GM19025 (cell line): ENCODE data around the gene HECTD1.
"Not testable (repeated sequence)": the region's sequence is repeated elsewhere in the genome, so short reads cannot be mapped to it uniquely, and the experiment has no call there.

Experiments used
- ATAC-seq: cut with Tn5 transposase; IDR thresholded peaks from one replicate; pipeline ENCODE4 v1.9.1; 2021; ENCODE audit warnings: mild to moderate bottlenecking, low read depth, moderate library complexity; ENCODE audit not compliant: unreplicated experiment

HECTD1 gene

DNA sequence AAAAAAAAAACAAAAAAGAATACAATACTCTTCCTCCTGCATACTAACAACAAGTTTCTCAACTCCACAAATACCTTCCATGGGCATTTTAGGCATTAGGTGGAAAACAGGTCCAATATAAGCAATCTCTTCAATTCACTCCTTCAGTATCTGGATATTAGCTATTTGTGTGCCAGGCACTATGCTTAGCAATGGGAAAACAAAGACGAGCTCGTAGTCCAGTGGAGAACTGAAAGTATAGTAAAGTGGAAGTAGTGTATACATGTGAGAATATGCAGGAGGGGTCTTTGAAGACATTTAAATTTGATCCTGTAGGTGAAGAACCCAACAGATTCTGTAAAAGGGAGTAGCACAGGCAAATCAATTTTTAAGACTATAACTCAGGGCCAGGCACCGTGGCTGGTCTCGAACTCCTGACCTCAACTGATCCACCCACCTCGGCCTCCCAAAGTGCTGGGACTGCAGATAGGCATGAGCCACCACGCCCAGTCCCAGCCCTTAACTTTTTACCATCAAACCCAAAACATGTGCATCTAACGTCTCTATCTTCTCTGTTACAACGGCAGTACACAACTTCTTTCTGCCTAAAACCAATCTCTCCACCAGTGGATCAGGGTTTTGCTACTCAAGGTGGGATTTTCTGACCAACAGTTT lies 10.6 kb downstream of the HECTD1 start:
- no peak for ATAC-seq

DNA sequence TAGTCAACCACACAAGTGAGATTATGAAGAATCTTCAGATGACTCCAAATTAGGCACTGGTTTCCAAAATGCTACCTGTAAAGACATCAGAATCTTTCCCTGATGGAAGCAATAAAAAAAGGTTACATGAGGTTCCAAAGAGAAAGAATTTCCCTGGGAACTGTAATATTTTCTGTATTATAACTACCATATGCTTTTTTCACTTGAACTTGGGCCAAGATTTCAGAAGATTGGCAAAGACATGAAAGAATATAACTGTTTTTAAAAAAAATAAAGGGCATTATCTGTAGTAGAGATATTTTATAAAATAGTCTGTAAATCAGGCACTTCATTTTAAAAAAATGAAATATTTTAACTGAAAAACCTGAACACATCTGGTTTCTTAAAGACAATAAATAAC lies 12.9 kb downstream of the HECTD1 start:
- ATAC-seq, result no peak

DNA sequence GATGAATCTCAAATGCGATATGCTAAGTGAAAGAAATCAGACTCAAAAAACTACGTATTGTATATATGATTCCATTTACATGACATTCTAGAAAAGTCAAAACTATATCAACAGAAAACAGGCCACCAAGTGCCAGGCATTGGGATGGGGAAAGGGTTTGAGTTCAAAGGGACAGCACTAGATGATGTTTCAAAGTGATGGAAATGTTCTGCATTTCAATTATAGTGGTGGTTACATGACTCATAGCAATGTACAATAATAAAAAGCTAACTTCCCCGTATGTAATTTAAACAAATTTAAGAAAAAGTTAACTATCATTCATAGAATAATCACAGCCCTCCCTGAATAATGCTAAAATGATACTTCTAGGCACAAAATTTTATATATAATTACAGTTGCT lies 13.5 kb downstream of the HECTD1 start:
- ATAC-seq, result no peak

DNA sequence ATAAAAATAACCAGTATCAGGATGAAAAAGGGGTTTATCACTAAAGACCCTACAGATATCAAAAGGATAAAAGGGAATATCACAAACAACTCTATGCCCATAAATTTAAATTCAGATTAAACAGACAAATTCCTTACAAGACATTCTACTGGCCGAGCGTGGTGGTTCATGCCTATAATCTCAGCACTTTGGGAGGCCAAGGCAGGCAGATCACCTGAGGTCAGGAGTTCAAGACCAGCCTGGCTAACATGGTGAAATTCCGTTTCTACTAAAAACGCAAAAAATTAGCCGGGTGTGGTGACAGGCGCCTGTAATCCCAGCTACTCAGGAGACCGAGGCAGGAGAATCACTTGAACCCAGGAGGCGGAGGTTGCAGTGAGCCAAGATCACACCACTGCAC lies 15.0 kb downstream of the HECTD1 start:
- ATAC-seq, result not testable (repeated sequence)

DNA sequence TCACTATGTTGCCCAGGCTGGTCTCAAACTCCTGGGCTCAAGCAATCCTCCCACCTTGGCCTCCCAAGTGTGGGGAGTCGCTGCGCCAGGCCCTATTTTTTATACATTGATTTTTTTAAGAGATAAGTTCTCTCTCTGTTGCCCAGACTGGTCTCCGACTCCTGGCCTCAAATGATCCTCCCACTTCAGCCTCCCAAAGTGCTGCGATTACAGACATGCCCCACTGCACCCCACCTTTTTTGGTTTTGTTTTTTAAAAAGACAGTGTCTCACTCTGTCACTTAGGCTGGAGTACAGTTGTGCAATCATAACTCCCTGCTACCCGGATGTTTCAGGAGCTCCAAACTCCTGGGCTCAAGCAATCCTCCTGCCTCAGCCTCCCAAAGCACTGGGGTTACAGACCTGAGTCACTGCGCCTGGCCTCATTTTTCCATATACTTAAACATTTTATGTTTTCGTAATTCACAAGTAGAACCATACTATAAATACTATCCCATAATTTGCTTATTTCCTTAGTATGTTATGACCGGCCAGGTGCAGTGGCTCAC lies 16.8 kb downstream of the HECTD1 start:
- ATAC-seq, result no peak

DNA sequence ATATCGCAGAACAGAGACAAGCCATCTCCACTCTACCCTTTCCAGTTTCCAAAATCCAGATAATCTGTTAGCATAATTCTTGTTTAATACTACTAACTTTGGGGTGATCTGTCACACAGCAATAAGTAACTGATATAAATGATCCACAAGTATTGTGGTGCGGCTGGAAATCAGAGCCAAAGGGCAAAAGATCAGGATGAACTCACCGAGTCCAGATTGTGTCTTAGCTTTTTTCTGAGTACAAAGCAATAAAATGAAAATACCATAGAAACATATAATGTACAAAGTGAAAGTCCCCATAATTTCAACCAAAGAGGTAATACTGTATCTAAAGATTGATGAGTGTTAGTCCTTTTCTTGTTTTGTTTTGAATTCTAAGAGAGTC lies 17.4 kb downstream of the HECTD1 start:
- ATAC-seq, result no peak

DNA sequence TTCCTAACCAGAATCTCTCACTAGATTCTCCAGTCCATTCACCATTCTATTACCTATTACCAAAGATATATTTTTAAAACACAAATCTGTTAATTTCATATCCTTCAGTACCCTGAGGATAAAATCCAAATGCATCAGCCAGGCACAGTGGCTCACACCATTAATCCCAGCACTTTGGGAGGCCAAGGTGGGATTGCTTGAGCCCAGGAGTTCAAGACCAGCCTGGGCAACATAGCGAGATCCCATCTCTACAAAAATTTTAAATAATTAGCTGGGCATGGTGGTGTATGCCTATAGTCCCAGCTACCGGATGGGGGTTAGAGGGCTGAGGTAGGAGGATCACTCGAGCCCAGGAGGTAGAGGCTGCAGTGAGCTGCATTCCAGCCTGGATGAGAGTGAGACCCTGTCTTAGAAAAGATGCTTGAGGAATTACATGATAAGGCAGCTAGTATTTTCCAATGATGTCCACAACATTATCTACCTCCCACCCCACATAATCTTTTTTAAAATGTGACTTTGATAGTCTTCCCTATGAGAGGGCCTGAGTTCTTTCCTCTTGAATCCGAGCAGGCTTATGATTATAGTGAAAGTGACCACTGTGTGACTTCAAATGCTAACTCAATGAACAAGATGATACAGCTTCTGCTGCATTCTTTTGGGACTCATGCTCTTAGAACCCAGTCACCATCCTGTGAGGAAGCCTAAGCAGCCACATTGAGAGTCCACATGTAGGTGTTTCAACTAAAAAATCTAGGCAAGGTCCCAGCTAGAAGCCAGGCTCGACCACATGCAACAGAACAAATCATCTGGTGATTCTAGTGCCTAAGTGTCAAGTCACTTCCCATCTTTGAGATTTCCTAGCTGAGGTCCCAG lies 18.0 kb downstream of the HECTD1 start:
- ATAC-seq, result no peak

DNA sequence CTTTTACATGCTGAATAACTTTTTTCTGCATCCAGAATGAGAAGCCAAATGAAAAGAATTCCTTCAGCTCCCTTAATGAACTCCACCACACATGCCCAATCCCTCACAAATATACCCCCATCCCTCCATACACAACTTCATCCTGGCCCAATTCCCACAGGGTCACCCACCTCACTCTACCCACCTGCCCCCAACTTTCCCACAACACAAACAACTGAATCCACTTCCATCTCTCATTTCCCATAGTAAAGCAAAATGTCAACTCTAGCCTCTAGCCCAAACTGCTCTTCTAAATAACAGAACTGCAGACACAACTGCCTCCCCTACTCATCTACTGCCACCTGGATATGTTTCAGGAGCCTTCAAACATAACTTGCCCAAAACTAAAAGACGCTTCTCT lies 18.8 kb downstream of the HECTD1 start:
- no peak for ATAC-seq

DNA sequence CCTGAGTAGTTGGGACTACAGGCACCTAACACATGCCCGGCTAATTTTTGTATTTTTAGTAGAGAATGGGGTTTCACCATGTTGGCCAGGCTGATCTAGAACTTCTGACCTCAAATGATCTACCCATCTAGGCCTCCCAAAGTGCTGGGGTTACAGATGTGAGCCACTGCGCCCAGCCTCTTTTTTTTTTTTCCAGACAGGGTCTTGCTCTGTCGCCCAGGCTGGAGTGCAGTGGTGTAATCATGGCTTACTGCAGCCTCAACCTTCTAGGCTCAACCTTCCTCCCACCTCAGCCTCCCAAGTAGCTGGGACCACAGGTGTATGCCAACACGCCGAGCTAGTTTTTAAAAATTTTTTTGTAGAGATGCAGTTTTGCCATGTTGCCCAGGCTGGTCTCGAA lies 25.6 kb downstream of the HECTD1 start:
- ATAC-seq, result not testable (repeated sequence)

DNA sequence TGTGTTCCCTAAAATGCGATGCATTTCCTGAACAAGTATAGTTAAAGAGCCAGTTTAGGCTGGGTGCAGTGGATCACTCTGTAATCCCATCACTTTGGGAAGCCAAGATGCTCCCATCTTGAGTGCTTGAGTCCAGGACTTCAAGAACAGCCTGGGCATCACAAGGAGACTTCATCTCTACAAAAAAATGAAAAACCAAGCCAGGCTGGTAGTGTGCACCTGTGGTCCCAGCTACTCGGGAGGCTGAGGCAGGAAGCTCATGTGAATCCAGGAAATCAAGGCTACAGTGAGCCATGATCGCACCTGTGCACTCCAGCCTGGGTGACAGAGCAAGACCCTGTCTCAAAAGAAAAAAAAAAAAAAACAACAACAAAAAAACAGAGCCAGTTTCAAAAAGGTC lies 26.3 kb downstream of the HECTD1 start:
- ATAC-seq, result no peak

DNA sequence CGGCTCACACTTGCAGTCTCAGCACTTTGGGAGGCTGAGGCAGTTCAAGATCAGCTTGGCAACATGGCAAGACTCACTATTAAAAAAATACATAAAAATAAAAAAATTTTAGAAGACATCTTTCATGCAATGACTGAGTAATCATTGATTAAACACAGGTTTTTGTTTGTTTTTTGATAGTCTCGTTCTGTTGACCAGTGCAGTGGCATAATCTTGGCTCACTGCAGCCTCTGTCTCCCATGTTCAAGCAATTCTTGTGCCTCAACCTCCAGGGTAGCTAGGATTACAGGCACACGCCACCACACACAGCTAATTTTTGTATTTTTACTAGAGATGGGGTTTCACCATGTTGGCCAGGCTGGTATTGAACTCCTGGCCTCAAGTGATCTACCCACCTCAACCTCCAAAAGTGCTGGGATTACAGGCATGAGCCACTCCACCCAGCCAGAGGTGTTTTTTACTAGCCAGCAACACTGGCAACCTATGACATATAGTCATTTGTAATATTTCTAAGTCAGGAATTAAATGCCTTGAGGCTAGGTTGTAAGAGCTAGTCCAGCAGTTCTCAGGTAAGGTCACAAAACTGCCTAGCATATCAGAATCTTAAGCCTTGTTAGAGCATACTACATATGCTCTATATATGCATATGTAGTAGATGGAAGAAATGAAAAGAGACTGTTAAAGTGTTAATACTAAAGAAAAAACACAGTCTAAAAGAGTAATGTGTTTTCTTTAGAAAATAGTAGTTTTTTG lies 27.1 kb downstream of the HECTD1 start:
- no peak for ATAC-seq

DNA sequence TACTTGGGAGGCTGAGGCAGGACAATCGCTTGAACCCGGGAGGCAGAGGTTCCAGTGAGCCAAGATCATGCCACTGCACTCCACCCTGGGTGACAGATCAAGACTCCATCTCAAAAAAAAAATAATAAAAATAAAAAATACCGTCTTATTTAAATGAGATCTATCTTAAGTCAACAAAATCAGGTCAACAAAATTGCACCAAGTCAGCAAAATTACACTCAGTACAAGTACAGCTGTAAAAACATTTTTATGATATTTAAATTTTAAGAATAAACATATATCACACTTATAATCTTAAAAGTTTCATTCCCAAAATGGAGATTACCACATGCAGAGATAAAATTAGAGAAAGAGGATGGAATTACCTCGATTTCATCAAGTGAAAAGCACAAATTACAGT lies 33.2 kb downstream of the HECTD1 start:
- no peak for ATAC-seq

DNA sequence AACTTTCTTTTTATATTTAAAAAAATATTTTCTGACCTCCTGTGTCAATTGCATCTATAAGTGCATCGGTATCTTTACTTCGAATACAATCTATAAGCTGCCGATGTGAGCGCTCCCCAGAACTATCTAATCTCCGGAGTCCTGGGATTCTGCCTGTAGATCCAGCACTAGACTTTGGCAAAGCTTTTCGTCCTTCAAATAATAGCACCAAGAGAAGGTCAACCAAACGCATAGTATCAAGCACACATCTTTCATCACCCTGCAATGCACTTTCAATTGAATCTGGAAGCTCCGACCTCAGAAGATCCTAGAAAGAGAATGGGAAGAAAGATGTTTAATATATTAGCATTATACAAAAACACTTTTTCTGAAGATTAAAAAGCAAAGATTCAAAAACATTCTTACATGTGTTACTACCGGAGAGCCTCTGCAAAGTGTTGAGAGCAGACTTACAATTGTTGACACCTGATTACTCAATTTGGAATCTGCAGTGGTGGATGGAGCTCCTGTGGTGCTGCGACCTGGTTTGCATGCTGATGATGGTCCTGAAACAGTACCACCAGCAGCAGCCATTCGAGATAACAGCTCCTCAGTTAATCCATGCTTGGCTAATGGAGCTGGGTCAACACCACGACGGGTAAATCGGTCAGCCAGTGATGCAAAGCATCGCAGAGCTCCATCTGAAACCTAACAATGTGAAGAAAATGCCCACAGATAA lies 34.3 kb downstream of the HECTD1 start:
- ATAC-seq, result no peak

DNA sequence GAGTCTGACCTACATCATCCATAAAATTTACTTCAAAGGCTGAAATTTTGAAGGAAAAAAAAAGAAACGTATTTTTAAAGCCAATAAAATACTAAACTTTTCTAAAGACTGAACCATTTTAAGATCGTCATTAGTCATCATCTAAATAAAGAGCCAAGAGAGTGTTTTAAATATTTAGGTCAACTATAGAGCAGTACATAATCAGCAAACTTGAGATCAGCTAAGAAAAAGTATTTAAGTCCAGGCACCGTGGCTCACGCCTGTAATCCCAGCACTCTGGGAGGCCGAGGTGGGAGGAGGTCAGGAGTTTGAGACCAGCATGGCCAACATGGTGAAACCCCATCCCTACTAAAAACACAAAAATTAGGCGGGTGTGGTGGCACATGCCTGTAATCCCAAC lies 35.5 kb downstream of the HECTD1 start:
- no peak for ATAC-seq

DNA sequence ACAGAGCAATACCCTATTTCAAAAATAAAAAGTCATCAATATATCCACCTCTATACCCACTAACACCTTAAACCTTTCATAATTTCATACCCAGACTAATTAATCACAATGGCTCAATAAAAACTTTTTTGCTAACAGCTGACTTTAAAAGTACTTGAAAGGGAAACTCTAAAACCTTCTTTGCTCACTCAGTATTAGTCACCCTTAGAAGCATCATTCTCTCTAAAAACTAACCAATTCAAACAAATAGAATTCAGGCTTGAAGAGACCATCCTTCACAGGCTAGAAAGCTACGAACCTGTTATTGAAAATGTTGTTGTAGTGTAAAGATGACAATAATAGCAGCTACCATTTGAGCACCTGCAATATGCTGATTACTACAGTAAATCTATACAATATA lies 37.2 kb downstream of the HECTD1 start:
- no peak for ATAC-seq

DNA sequence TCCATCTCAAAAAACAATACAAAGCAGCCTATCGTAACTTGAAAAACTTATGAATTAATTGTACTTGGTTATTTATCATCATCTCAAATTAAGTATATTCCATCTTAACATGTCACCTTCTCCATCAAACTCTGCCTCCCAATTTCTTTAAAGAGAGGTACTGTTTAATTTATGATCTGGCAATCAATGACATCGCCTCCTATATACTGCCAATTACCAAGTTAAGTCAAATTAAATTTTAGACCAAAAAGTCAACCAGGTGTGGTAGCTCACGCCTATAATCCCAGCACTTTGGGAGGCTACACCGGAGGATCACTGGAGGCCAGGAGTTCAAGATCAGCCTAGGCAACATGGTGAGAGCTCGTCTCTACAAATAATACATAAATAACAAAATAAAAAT lies 37.7 kb downstream of the HECTD1 start:
- ATAC-seq, result no peak

DNA sequence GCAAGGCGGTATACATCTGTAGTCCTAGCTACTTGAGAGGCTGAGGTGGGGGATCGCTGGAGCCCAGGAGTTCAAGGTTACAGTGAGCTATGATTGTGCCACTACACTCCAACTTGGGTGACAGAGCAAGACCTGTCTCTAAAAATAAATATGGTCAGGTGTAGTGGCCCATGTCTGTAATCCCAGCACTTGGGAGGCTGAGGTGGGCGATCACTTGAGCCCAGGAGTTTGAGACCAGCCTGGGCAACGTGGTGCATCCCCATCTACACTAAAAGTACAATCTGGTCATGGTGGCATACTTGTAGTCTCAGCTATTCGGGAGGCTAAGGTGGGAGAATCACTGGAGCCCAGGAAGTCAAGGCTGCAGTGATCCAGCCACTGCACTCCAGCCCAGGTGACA lies 40.6 kb downstream of the HECTD1 start:
- no peak for ATAC-seq

DNA sequence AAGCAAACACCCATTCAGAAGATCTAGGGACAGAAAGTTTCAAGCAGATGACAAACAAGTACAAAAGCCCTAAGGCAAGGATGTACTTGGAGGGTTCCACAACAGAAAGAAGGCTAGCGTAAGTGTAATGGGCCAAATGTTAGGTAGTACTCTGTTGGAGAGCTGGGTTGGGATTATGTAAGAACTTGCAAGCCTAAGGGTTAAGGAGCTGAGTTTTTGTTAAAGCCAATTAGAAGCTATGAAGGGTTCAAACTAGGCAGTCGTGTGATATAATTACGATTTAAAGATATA lies 41.4 kb downstream of the HECTD1 start:
- no peak for ATAC-seq

DNA sequence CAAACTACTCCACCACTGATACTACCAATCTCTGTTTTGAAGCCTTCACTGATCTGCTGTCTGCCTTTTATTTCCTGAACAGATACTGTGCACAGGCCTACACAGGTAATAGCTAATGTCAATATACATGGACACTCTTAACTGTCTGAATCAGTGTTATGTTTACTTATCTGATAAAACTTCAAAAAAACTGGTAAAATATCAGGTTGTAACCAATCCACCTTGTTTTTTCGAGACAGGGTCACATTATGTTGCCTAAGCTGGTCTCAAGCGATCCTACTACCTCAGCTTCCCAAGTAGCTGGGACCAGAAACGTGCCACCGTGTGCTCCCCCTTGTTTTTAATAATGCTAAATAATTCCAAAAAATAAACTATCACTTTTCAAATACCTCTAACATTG lies 43.5 kb downstream of the HECTD1 start:
- no peak for ATAC-seq

DNA sequence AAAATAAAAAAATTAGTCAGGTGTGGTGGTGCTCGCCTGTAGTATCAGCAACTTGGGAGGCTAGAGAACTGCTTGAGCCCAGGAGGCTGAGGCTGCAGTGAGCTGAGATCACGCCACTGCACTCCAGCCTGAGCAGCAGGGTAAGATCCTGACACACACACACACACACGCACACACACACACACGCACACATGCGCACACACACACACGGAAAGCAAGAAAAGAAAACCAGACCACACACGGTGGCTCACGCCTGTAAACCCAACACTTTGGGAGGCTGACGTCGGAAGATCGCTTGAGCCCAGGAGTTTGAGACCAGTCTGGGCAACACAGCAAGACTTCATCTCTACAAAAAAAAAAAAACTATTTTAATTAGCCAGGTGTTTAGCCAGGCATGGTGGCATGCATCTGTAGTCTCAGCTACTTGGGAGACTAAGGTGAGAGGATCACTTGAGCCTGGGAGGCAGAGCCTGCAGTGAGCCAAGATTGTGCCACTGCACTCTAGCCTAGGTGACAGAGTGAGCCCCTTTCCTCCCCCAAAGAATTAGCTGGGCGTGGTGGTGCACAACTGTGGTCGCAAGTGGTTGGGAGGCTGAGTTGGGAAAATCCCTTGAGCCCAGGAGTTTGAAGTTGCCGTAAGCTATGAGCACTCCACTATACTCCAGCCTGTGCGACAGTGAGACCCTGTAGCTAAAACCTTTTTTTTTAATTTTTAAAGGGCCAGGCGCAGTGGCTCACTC lies 44.5 kb downstream of the HECTD1 start:
- no peak for ATAC-seq
